HepG2 (cell line): ENCODE data around the gene FXYD5. TPM values are rescaled to one million over a fixed set of nuclear protein-coding genes. Genes with fewer than 3 reads are reported as not detected.

Experiments
- ARNTL ChIP-seq: sonication (generic); formaldehyde crosslinking; IDR thresholded peaks from 2 replicates; pipeline ENCODE4 v1.4.0; 2020; ENCODE audit warnings: mild to moderate bottlenecking, missing genetic modification reagents
- ASH2L ChIP-seq: fragments of 300-600, 200-600 bp; sonication (generic); IDR thresholded peaks from 2 replicates; pipeline ENCODE4 v1.7.0; 2017; ENCODE audit warnings: low read depth, mild to moderate bottlenecking, moderate library complexity, mixed read lengths, low read length; ENCODE audit not compliant: insufficient read length
- ATM ChIP-seq: fragments of 450-650 bp; IDR thresholded peaks from 2 replicates; pipeline ENCODE4 v1.7.1; 2017; ENCODE audit warnings: mild to moderate bottlenecking, borderline replicate concordance
- CENPX ChIP-seq: sonication (generic); formaldehyde crosslinking; IDR thresholded peaks from 2 replicates; pipeline ENCODE4 v1.9.0; 2021; ENCODE audit warnings: mild to moderate bottlenecking, missing genetic modification reagents, moderate library complexity
- CHD2 ChIP-seq: IDR thresholded peaks from 2 replicates; pipeline ENCODE4 v1.6.1; 2011; ENCODE audit warnings: low read depth, low read length, improper control_type of control experiment
- FOSL2 ChIP-seq: sonication (generic); formaldehyde crosslinking; IDR thresholded peaks from 2 replicates; pipeline ENCODE4 v1.4.0; 2020; ENCODE audit warnings: missing genetic modification reagents
- GABPA ChIP-seq, 2 experiments: IDR thresholded peaks; 2 replicates each; pipeline ENCODE4 v1.6.1; 2011 to 2016; ENCODE audit warnings: low read depth in 2 of 2, low read length in 1 of 2, missing biosample characterization in 1 of 2, missing genetic modification characterization in 1 of 2
- GTF3A ChIP-seq: sonication (generic); formaldehyde crosslinking; conservative IDR thresholded peaks from 2 replicates; pipeline ENCODE4 v1.4.0; 2020; ENCODE audit warnings: mild to moderate bottlenecking, missing genetic modification reagents
- LBX2 ChIP-seq: sonication (generic); formaldehyde crosslinking; IDR thresholded peaks from 2 replicates; pipeline ENCODE4 v1.5.0; 2020; ENCODE audit warnings: missing genetic modification reagents, mild to moderate bottlenecking, borderline replicate concordance
- NR2F2 ChIP-seq: IDR thresholded peaks from 2 replicates; pipeline ENCODE4 v1.6.1; 2012; ENCODE audit warnings: low read depth, inconsistent platforms, borderline replicate concordance
- SNAPC4 ChIP-seq: sonication (generic); formaldehyde crosslinking; IDR thresholded peaks from 2 replicates; pipeline ENCODE4 v1.4.0; 2020; ENCODE audit warnings: mild to moderate bottlenecking, missing genetic modification reagents
- TARDBP ChIP-seq: sonication (generic); formaldehyde crosslinking; IDR thresholded peaks from 2 replicates; pipeline ENCODE4 v1.8.0; 2022; ENCODE audit warnings: mild to moderate bottlenecking, missing genetic modification reagents
- YY1 ChIP-seq: IDR thresholded peaks from 2 replicates; pipeline ENCODE4 v1.6.1; 2011; ENCODE audit warnings: low read length, low read depth, moderate library complexity, mild to moderate bottlenecking; ENCODE audit not compliant: insufficient read depth, insufficient replicate concordance
- ZBTB7A ChIP-seq: sonication (generic); formaldehyde crosslinking; IDR thresholded peaks from 2 replicates; pipeline ENCODE4 v1.8.0; 2022; ENCODE audit warnings: mild to moderate bottlenecking, missing genetic modification reagents
- ZFP36 ChIP-seq: fragments of 150-350 bp; IDR thresholded peaks from 2 replicates; pipeline ENCODE4 v1.6.1; 2018; ENCODE audit warnings: borderline replicate concordance, low read length, low read depth; ENCODE audit not compliant: partially characterized antibody
- ZFP36L1 ChIP-seq: sonication (generic); formaldehyde crosslinking; IDR thresholded peaks from 2 replicates; pipeline ENCODE4 v1.8.0; 2022; ENCODE audit warnings: mild to moderate bottlenecking, missing genetic modification reagents, moderate library complexity
- ZNF274 ChIP-seq: sonication (generic); formaldehyde crosslinking; IDR thresholded peaks from 2 replicates; pipeline ENCODE4 v1.5.1; 2020; ENCODE audit warnings: mild to moderate bottlenecking, missing genetic modification reagents
- ZNF30 ChIP-seq: sonication (generic); formaldehyde crosslinking; IDR thresholded peaks from 2 replicates; pipeline ENCODE4 v1.5.0; 2020; ENCODE audit warnings: mild to moderate bottlenecking, missing genetic modification reagents
- ZNF550 ChIP-seq: sonication (generic); formaldehyde crosslinking; IDR thresholded peaks from 2 replicates; pipeline ENCODE4 v1.4.0; 2020; ENCODE audit warnings: mild to moderate bottlenecking, missing genetic modification reagents, borderline replicate concordance
- ZNF597 ChIP-seq: sonication (generic); formaldehyde crosslinking; IDR thresholded peaks from 2 replicates; pipeline ENCODE4 v1.5.0; 2020; ENCODE audit warnings: missing genetic modification reagents
- ZNF772 ChIP-seq: sonication (generic); formaldehyde crosslinking; IDR thresholded peaks from 2 replicates; pipeline ENCODE4 v1.5.0; 2020; ENCODE audit warnings: mild to moderate bottlenecking, missing genetic modification reagents
- ZNF816 ChIP-seq: sonication (generic); formaldehyde crosslinking; IDR thresholded peaks from 2 replicates; pipeline ENCODE4 v1.8.0; 2022; ENCODE audit warnings: missing genetic modification reagents, mild to moderate bottlenecking, borderline replicate concordance
- ZNF891 ChIP-seq: sonication (generic); formaldehyde crosslinking; IDR thresholded peaks from 2 replicates; pipeline ENCODE4 v1.5.0; 2020; ENCODE audit warnings: mild to moderate bottlenecking, missing genetic modification reagents
- polyA plus RNA-seq, 8 experiments: library from polyadenylated mRNA; depleted of rRNA in 3 of 8; stranded (reverse) in 7 of 8; unstranded in 1 of 8; fragments of >200 nt; fragmentation: Illumina TruSeq in 4 of 8; extraction: Trizol in 4 of 8; gene quantifications; 2 replicates each; pipeline versions ENCODE4 v1.2.1 to v1.2.3, GENCODE V29; 2011 to 2016; ENCODE audit warnings: low read depth in 4 of 8, missing spikeins in 1 of 8, mixed read lengths in 1 of 8; ENCODE audit not compliant: insufficient read depth in 1 of 8
- total RNA-seq, 5 experiments: library from RNA; depleted of rRNA; stranded (reverse); fragments of >200 nt; fragmentation: Illumina TruSeq; extraction: Trizol; gene quantifications; 2 replicates each; pipeline ENCODE4 v1.2.3, GENCODE V29; 2016; ENCODE audit warnings: low read depth in 1 of 5

FXYD5 gene
- total and polyA plus RNA-seq, 2 of the 13 experiments (the other 11 are each of a cell fraction or from before 2014, with no cell fraction given): 0.65 TPM; not detected in 1

- no peak for TF ChIP-seq ZNF597 (CRISPR knock-in tag)
- TF ChIP-seq ZNF550 (CRISPR knock-in tag): no peak
- no peak for TF ChIP-seq YY1
- no peak for TF ChIP-seq ZFP36
- TF ChIP-seq ASH2L: no peak
- no peak for TF ChIP-seq CENPX (CRISPR knock-in tag)
- no peak for TF ChIP-seq ZNF274
- no peak for TF ChIP-seq GTF3A (CRISPR knock-in tag)
- no peak for TF ChIP-seq ZNF772 (CRISPR knock-in tag)
- TF ChIP-seq ZFP36L1 (CRISPR knock-in tag): peak; percentile 84
- no peak for TF ChIP-seq ZNF30
- peak; percentile 7; the same call in 1 of the 2 replicates for TF ChIP-seq FOSL2 (CRISPR knock-in tag)
- TF ChIP-seq ATM: no peak
- no peak for TF ChIP-seq LBX2 (CRISPR knock-in tag)
- TF ChIP-seq TARDBP (CRISPR knock-in tag): no peak
- no peak for TF ChIP-seq CHD2
- TF ChIP-seq NR2F2: peak; percentile 59; the same call in 1 of the 2 replicates
- no peak for TF ChIP-seq ZBTB7A (CRISPR knock-in tag)
- no peak for TF ChIP-seq ZNF891 (CRISPR knock-in tag)
- TF ChIP-seq SNAPC4: 0 out of 2 replicates have a peak, but pooled peaks have one; percentile 41
- TF ChIP-seq ZNF816 (CRISPR knock-in tag): no peak
- TF ChIP-seq GABPA (IDR thresholded peaks at IDR 0.05; ENCODE audit: low read depth, low read length): no peak
- peak; percentile 42; the same call in 1 of the 2 replicates for TF ChIP-seq GABPA (CRISPR knock-in tag; IDR thresholded peaks at IDR 0.05; ENCODE audit: low read depth)
- TF ChIP-seq ARNTL (CRISPR knock-in tag): peak; percentile 93
Observed at GRCh38 chr19:35136977-35137702, 17.4 kb upstream of the FXYD5 start (continued).
